Muscle of leg (tissue), 16 donors: ENCODE results near the gene HMOX2. TPM values are rescaled to one million over a fixed set of nuclear protein-coding genes. Genes with fewer than 3 reads are reported as not detected.

Experiments used
- DNase-seq: peaks from one replicate; pipeline ENCODE4 v3.0.0; 2013
- H3K27ac ChIP-seq: one replicate; pipeline ENCODE4 v1.5.1; 2013; ENCODE audit warnings: mild to moderate bottlenecking, low read length, control low read depth
- H3K27me3 ChIP-seq: one replicate; pipeline ENCODE4 v1.6.1; 2013; ENCODE audit warnings: low read length; ENCODE audit not compliant: control insufficient read depth, insufficient read depth
- H3K36me3 ChIP-seq: one replicate; pipeline ENCODE4 v1.6.1; 2013; ENCODE audit warnings: low read length; ENCODE audit not compliant: control insufficient read depth, insufficient read depth
- H3K4me1 ChIP-seq: one replicate; pipeline ENCODE4 v1.6.1; 2013; ENCODE audit warnings: low read length; ENCODE audit not compliant: control insufficient read depth, insufficient read depth
- H3K4me3 ChIP-seq: one replicate; pipeline ENCODE4 v1.5.1; 2013; ENCODE audit warnings: low read length, control low read depth
- H3K9me3 ChIP-seq: replicated peaks from 2 replicates; pipeline ENCODE4 v1.6.1; 2013; ENCODE audit warnings: low read depth, low read length; ENCODE audit not compliant: control insufficient read depth
- WGBS: methylation state at CpG from one replicate; pipeline ENCODE4 v1.1.5; 2013; ENCODE audit warnings: missing lambda C conversion rate; ENCODE audit not compliant: insufficient coverage; 5-methylcytosine and 5-hydroxymethylcytosine counted together
- long read RNA-seq, 11 donors: transcript quantifications; one replicate each; lab custom pipeline, GENCODE V29; 2026
- polyA plus RNA-seq, 8 donors: library from polyadenylated mRNA; unstranded; fragments of 120-200 nt; gene quantifications; one replicate each; pipeline versions ENCODE4 v1.2.1 to v1.2.3, GENCODE V29; 2013; ENCODE audit warnings: inconsistent platforms in 1 of 8, low replicate concordance in 1 of 8; ENCODE audit not compliant: insufficient read length in 8 of 8, insufficient read depth in 1 of 8
- total RNA-seq: library from RNA; stranded (reverse); fragments of 120-200 nt; gene quantifications from one replicate; pipeline ENCODE4 v1.2.4, GENCODE V29; 2013

HMOX2 gene, protein sequence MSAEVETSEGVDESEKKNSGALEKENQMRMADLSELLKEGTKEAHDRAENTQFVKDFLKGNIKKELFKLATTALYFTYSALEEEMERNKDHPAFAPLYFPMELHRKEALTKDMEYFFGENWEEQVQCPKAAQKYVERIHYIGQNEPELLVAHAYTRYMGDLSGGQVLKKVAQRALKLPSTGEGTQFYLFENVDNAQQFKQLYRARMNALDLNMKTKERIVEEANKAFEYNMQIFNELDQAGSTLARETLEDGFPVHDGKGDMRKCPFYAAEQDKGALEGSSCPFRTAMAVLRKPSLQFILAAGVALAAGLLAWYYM
- 44.6 TPM for total RNA-seq
- polyA plus RNA-seq: 10 to 100 TPM; 37.2 to 53.0 (median 47.8) TPM
- long read RNA-seq, donor 1, transcript HMOX2-208 (6 exons, 2,147 nt): major isoform, 9 of 9 reads
- long read RNA-seq, donor 1, partial matches to known transcripts: 0 of 9 reads
- long read RNA-seq, donor 1, other reads (novel, unspliced or antisense): 0 of 9 reads
- long read RNA-seq, donor 2: 0 reads
- long read RNA-seq, donor 3, transcript HMOX2-208 (6 exons, 2,147 nt): major isoform, 13 of 20 reads
- long read RNA-seq, donor 3, partial matches to known transcripts: 5 of 20 reads
- long read RNA-seq, donor 3, other reads (novel, unspliced or antisense): 0 of 20 reads
- long read RNA-seq, donor 4, transcript HMOX2-208 (6 exons, 2,147 nt): major isoform, 5 of 14 reads
- long read RNA-seq, donor 4, partial matches to known transcripts: 8 of 14 reads
- long read RNA-seq, donor 4, other reads (novel, unspliced or antisense): 0 of 14 reads
- long read RNA-seq, donor 5, transcript HMOX2-208 (6 exons, 2,147 nt): major isoform, 29 of 43 reads
- long read RNA-seq, donor 5, partial matches to known transcripts: 11 of 43 reads
- long read RNA-seq, donor 5, other reads (novel, unspliced or antisense): 0 of 43 reads
- long read RNA-seq, donor 6, transcript HMOX2-208 (6 exons, 2,147 nt): major isoform, 27 of 45 reads
- long read RNA-seq, donor 6, partial matches to known transcripts: 14 of 45 reads
- long read RNA-seq, donor 6, other reads (novel, unspliced or antisense): 0 of 45 reads
- long read RNA-seq, donor 7, transcript HMOX2-208 (6 exons, 2,147 nt): major isoform, 18 of 27 reads
- long read RNA-seq, donor 7, partial matches to known transcripts: 6 of 27 reads
- long read RNA-seq, donor 7, other reads (novel, unspliced or antisense): 0 of 27 reads
- long read RNA-seq, donor 8, transcript HMOX2-208 (6 exons, 2,147 nt): major isoform, 11 of 12 reads
- long read RNA-seq, donor 8, partial matches to known transcripts: 0 of 12 reads
- long read RNA-seq, donor 8, other reads (novel, unspliced or antisense): 0 of 12 reads
- long read RNA-seq, donor 9, transcript HMOX2-208 (6 exons, 2,147 nt): major isoform, 11 of 14 reads
- long read RNA-seq, donor 9, partial matches to known transcripts: 0 of 14 reads
- long read RNA-seq, donor 9, other reads (novel, unspliced or antisense): 0 of 14 reads
- long read RNA-seq, donor 10, transcript HMOX2-208 (6 exons, 2,147 nt): major isoform, 18 of 24 reads
- long read RNA-seq, donor 10, partial matches to known transcripts: 6 of 24 reads
- long read RNA-seq, donor 10, other reads (novel, unspliced or antisense): 0 of 24 reads
- long read RNA-seq, donor 11, transcript HMOX2-208 (6 exons, 2,147 nt): major isoform, 11 of 18 reads
- long read RNA-seq, donor 11, partial matches to known transcripts: 5 of 18 reads
- long read RNA-seq, donor 11, other reads (novel, unspliced or antisense): 0 of 18 reads

DNA sequence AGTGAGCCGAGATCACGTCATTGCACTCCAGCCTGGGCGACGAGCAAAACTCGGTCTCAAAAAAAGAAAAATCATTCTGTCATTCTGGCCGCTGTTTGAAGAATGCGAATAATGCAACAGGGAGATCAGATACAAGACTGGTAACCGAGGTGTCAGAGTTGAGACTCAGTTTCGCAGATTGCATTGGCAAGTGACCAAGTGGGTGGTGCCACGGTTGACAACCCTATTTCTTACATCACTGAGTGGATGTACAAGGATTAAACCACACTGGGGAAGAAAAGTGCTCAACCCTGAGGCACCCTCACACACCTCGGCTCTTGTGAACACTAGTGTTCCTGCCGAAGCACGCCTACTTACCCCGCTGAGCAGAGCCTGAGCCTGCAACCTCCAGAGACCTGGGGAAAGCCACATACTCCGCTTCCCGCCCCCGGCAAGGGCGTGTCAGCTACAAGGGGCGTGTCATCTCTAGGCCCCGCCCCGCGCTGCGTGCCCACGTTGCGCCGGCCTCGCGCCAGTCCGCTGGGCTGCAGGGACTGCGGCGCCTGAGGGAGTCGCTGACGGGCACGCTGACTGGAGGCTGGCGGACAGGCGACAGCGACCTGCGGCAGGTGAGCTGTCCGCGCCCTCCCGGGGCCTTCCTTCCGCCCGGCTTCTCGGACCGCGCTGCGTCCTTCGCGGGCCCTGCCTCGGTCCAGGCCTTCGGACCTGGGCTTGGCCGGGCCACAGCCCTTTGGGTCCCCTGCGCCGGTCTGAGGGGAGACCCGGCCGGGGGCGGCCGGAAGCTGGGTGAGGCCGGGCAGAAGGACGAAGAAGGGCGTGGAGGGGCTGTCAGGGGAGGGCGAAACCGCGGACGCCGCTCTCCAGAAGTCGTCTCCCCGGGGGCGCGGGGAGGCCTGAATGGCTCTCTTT is at the start of gene HMOX2:
TSS of gene HMOX2 (plus strand) at position 519 of the 909 bp plus-strand sequence. CDS start 29,127 bp downstream, outside the sequence.
- H3K36me3 ChIP-seq: no peaks in the 10 kb centered on the region
- H3K4me1 ChIP-seq: peaks cover 20% of the 10 kb centered on the region
- peak within 1 kb of the TSS; percentile 95 for H3K4me3 ChIP-seq
- peak within 1 kb of the TSS; percentile 65 for H3K27ac ChIP-seq
- H3K27me3 ChIP-seq: no peaks in the 10 kb centered on the region
- WGBS: 8% methylated on average over 65 of the region's 70 CpGs
- peak; percentile 95 for DNase-seq
- no peaks in the 10 kb centered on the region for H3K9me3 ChIP-seq

DNA sequence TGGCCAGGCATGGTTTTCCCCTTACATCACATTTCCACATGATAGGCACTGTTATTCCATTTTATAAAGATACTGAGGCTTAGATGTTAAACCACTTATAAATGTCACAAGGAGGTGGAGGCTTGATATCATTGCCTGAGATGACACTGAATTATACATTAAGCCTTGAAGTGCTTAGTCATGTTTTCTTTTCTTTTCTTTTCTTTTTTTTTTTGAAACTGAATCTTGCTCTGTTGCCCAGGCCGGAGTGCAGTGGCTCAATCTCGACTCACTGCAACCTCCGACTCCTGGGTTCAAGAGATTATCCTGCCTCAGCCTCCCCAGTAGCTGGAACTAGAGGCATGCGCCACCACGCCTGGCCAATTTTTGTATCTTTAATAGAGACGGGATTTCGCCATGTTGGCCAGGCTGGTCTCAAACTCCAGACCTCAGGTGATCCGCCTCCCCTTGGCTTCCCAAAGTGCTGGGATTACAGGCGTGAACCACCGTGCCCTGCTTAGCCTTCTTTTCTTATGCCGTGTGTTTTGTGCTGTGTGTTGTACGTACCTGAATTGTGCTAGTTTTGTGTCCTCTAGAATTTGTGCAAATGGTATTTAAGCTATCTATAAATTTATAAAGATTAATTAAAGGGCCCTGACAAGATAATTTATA is 49.4 kb upstream of the HMOX2 start:
- Histone ChIP-seq H3K27me3 (no peaks in the 10 kb centered on the region), H3K27ac (no peak overlapping the region), H3K4me1 (peaks cover 10% of the 10 kb centered on the region), H3K4me3 (peak overlapping the region; percentile 98), H3K36me3 (peaks cover 21% of the 10 kb centered on the region), H3K9me3 (no peaks in the 10 kb centered on the region)
- no peak for DNase-seq
- WGBS: 87% methylated on average over 7 of the region's 12 CpGs

DNA sequence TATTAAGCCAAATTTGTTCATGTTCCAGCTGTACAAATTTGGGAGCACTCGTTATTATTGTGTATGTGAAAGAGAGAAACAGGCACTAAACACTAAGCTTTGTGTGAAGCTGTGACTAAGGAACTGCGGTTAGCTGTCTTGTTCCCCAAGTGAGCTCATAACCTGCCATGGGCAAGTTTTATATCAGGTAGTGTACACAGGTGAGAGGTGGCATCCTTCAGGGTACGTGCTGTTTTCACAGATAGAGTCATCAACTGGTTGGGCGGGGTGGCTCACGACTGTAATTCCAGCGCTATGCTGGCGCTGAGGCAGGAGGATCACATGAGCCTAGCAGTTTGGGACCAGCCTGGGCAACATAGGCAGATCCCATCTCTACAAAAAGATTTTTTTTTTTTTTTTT is 47.7 kb upstream of the HMOX2 start:
- Histone ChIP-seq H3K36me3 (peaks cover 29% of the 10 kb centered on the region), H3K4me3 (no peak overlapping the region), H3K4me1 (peaks cover 10% of the 10 kb centered on the region), H3K9me3 (no peaks in the 10 kb centered on the region), H3K27ac (no peak overlapping the region), H3K27me3 (no peaks in the 10 kb centered on the region)
- 96% methylated on average over 7 of the region's 7 CpGs for WGBS
- DNase-seq: no peak

DNA sequence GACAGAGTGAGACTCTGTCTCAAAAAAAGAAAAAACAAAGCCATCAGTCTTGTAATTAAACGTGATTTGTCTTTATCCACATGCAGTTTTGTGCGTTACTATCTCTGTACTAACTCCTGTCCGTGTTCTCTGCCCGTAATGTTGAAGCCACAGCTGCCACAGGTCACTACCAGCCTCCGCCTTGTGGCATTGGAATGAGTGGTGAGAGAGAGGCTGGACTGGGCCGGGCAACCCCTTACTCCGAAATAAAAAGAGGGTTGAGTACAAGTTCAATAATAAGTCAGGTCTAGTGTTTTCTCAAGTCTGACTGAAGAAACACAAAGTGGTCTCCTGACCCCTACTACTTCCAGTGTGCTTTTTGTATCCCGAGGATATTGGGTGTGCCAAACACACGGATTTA is 45.2 kb upstream of the HMOX2 start:
- no peak for DNase-seq
- Histone ChIP-seq H3K9me3 (no peaks in the 10 kb centered on the region), H3K27ac (no peak overlapping the region), H3K4me1 (peaks cover 7% of the 10 kb centered on the region), H3K4me3 (no peak overlapping the region), H3K36me3 (peaks cover 47% of the 10 kb centered on the region), H3K27me3 (no peaks in the 10 kb centered on the region)
- WGBS: 94% methylated on average over 6 of the region's 9 CpGs

DNA sequence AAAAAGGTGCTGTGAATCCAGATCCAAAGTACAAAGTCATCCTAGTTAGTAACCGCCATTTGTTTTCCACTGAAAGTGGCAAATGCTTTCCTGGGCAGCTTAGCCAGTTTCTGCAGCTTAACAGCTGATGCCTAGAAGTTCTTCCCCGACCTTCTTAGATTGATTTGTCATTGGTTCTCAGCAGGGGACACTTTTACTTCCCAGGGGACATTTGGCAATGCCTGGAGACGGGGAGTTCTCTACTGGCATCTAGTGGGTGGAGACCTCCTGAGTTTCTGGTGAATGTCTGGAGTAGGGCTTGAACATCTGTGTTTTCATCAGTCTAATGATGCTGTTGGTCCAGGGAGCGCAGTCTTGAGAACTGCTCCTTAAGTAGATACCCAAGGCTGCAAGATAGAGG is 43.0 kb upstream of the HMOX2 start:
- Histone ChIP-seq H3K27ac (no peak overlapping the region), H3K36me3 (peaks cover 61% of the 10 kb centered on the region), H3K4me3 (no peak overlapping the region), H3K9me3 (no peaks in the 10 kb centered on the region), H3K27me3 (no peaks in the 10 kb centered on the region), H3K4me1 (no peaks in the 10 kb centered on the region)
- DNase-seq: no peak
- 92% methylated on average over 3 of the region's 4 CpGs for WGBS

DNA sequence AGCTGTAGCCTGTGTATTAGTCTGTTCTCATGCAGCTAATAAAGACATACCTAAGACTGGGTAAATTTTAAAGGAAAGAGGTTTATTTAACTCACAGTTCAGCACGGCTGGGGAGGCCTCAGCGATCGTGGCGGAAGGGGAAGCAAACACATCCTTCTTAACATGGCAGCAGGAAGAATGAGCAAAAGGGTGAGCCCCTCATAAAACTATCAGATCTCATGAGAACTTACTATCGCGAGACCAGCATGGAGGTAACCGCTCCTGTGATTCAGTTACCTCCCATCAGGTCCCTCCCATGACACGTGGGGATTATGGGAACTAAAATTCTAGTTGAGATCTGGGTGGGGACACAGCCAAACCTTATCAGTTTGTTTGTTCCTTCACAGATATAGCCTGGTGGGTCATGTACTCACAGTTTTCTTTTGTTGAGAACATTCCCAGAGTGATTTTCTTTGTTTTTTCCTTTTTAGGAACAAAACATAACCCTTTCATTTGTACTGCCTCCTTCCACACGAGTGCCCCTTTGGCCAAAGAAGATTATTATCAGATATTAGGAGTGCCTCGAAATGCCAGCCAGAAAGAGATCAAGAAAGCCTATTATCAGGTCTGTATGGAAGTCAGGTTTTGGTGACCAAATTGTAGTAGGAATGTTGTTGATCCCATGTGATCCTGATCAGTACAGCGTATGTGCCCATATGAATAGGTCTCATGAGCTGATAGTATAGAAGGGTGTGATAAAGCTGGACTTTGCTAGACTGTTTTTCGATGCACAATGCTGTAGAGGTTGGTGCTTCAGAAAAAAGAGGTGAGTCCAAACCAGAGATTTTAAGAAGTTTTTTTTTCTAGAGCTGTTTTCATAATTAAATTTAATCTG is 42.0 kb upstream of the HMOX2 start:
- no peaks in the 10 kb centered on the region for H3K4me1 ChIP-seq
- DNase-seq: no peak
- H3K27me3 ChIP-seq: no peaks in the 10 kb centered on the region
- H3K4me3 ChIP-seq: no peak overlapping the region
- H3K36me3 ChIP-seq: peaks cover 64% of the 10 kb centered on the region
- H3K27ac ChIP-seq: no peak overlapping the region
- WGBS: 90% methylated on average over 2 of the region's 12 CpGs
- no peaks in the 10 kb centered on the region for H3K9me3 ChIP-seq

DNA sequence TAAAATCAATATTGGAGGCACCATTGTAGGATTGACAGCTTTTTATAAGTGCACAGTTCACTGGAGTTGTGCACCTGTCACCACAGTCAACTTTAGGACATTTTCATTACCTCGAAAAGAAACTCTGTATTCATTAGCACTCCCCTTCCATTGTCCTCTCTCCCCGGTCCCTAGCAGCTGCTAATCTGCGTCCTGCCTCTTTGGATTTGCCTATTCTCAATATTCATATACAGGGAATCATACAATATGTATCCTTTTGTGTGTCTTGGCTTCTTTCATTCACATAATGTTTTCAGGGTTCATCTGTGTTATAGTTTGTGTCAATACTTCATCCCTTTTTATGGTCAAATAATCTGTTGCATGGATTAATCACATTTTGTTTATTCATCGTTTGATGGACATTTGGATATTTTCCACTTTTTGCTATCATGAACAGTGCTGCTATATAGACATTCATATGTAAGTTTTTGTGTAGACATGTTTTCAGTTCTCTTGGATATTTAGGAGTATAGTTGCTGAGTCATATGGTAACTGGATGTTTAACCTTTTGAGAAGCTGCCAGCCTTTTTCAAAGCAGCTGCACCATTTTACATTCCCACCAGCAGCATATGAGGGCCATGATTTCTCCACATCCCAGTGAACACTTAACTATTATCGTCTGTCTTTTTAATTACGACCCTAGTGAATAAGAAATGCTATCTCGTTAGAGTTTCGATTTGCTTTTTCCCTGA is 40.7 kb upstream of the HMOX2 start:
- no peak for DNase-seq
- H3K4me1 ChIP-seq: no peaks in the 10 kb centered on the region
- no peaks in the 10 kb centered on the region for H3K27me3 ChIP-seq
- peaks cover 72% of the 10 kb centered on the region for H3K36me3 ChIP-seq
- no peaks in the 10 kb centered on the region for H3K9me3 ChIP-seq
- no peak overlapping the region for H3K4me3 ChIP-seq
- WGBS: 92% methylated on average over 4 of the region's 8 CpGs
- no peak overlapping the region for H3K27ac ChIP-seq
